Stimulated activated CD8-positive, alpha-beta memory T cell treated with anti-CD3 and anti-CD28 coated beads, Interleukin-4, amount 100 ng/mL, for 24 hours (primary cell): ENCODE data around the gene MOBP.

Source experiments
- DNase-seq: peaks from one replicate; pipeline ENCODE4 v3.0.0-alpha.2; 2020; ENCODE audit warnings: low read depth

Gene MOBP

DNA sequence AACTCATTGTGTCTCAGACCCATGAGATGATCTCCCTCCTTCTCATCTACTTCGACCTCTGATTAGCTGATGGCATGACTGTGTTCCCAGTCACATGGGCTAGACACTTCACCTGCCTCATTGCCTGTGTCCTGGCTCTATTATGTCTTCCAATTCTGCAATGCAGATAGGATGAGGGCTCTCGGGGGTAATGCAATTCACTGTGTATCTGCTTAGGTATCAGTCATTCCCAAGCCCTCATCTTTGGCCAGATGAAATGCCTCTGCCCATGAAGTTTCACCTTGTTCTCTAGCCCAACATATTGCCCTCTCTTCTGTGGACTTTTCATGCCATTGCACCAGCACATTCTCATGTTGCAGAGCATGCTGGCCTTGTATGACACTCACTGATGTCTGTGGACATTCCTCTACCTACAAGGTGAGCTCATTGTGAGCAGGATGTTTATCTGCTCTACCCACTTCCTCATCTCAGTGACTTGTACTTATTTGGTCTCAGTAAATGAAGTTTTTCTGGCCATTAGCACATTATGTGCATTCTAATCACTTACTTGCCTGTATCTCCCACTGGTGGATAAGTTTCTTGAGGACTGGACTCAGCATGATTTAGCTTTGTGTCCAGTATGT lies 32.3 kb downstream of the MOBP start:
- DNase-seq, result no peak

DNA sequence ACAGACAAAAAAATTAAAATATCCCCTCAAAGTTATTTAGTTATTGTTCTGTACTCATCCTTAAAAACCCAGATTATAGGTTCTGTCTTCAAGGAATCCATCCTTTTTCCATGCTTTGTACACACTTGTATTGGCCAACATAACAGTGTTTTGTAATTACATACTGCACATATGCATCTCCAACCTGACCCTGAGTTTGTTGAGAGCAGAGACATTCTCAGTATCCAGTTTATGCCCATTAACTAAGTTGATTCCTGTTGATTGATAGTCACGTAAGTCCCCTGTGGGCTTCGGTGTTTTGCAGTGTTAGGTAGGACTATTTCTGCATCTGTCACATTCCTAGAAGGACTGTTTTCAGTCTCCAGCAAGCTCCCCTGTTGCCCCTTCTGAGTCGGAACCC lies 33.6 kb downstream of the MOBP start:
- DNase-seq, result no peak

DNA sequence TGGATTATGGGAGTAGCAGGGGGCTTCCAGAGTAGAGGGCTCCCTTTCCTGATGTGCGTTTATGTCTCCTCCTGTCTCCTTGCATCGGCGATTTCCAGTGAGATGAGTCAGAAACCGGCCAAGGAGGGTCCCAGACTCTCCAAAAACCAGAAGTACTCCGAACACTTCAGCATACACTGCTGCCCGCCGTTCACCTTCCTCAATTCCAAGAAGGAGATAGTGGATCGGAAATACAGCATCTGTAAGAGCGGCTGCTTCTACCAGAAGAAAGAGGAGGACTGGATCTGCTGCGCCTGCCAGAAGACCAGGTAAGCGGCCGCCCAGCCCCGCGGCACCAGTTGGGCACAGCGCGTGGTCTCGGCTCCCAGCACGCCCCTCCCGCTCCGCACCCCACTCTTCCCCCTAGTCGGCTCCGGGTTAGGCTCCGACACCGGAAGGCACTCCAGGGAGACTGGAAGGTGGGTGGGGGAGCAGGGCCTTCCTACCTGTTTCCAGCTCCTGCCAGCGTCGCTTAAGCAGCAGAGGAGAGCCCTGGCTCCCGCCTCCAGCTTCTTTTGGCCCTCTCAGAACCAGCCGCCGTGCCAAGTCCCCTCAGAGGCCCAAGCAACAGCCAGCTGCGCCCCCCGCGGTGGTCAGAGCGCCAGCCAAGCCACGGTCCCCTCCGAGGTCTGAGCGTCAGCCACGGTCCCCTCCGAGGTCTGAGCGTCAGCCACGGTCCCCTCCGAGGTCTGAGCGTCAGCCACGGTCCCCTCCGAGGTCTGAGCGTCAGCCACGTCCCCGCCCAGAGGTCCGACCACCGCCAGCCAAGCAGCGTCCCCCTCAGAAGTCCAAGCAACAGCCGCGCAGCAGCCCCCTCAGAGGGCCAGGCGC lies 34.7 kb downstream of the MOBP start:
- no peak for DNase-seq

DNA sequence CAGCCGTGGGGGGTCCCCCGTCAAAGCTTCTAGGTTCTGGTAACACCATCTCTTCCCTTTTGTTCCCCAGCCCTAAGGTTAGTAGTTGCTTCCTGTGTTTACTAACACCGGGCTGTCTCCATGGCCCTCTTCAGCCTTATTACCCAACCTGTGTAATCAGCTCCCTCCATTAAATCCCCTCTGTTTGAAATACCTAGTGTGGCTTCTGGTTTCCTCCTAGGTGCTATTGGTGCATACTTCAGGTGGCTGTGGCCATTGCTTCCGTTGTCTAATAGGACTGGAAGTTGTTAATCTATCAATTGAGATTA lies 35.3 kb downstream of the MOBP start:
- DNase-seq, result no peak

DNA sequence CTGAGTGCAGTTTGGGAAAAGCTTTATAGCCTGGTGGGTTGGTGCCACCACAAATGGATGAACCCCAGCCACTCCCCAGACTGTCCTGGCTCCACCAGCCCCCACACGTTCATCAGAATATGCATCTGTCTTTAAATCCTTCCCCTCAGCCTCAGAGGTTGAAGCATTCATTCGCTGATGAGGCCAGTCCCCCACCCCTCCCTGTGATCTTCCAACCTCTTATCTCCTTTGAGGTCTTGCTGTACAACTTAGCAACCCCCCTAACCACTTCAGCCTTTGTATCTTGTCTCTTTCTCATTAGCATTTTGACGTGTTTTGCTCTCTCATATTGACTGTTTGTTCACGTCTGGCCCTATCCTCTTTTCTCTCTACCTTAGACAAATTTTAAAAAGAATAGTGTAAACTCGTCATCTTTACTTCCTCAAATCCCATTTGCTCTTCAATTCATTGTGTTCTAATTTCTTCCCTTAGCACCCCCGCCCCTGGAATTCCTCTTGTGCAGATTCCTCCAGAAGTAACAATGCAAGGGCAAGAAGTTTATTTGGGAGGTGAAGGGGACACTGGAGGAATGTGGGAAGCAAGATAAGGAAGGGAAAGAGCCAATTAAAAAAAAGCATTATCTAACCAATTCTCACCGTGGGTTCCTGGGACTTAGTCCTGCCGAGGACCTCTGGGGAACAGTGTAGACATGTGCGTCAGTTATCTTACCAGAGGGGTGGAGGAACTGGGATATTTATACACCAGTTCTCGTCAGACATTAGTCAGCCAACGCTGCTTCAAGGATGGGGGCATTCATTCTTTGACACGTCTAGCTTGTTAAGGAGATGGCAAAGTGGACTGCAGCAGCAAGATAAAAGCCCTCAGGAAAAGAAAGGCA lies 38.6 kb downstream of the MOBP start:
- no peak for DNase-seq

DNA sequence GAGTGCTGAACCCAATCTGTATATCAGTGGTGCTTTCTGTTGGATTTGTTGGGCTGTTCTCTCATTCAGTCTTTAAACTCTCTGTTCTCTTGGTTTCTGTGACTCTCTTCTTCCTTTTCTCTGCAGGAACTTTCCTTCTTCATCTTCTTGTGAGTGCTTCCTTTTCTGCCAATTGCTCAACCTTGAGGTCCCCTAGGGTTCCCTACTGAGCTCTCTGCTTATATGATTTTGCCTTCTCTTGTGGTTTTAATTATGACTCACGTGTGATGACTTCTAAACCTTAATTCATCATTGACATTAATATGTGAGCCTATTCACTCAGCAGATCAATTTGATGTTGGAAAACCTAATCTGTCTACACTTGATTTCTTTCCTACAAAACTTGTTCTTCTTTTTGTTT lies 39.4 kb downstream of the MOBP start:
- DNase-seq, result no peak

DNA sequence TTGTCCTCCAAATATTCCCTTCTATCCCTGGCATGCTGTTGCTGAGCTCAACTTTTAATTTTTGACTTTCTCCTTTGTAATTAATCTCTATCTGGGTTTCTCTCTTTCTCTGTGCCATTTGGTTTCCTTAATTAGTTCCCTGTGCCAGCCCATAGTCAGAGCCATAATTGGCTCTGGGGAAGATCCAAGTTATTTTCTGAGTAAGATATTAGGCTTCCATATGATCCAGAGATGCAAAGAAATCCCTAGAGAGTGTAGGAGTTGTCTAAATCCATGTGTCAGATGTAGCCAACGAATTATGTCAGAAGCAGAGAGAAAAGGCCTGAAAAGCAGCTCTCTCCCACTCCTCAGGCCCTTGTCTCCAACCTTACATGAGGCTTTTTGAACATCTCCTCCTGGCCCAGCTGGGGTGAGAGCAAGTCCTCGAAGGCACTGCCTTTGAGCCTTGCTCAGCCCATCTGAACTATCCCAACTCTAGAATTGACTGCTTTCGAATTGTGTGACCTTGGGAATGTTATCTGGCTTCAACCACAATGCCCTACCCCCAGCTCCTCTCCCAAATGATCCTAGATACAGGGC lies 46.4 kb downstream of the MOBP start:
- no peak for DNase-seq

DNA sequence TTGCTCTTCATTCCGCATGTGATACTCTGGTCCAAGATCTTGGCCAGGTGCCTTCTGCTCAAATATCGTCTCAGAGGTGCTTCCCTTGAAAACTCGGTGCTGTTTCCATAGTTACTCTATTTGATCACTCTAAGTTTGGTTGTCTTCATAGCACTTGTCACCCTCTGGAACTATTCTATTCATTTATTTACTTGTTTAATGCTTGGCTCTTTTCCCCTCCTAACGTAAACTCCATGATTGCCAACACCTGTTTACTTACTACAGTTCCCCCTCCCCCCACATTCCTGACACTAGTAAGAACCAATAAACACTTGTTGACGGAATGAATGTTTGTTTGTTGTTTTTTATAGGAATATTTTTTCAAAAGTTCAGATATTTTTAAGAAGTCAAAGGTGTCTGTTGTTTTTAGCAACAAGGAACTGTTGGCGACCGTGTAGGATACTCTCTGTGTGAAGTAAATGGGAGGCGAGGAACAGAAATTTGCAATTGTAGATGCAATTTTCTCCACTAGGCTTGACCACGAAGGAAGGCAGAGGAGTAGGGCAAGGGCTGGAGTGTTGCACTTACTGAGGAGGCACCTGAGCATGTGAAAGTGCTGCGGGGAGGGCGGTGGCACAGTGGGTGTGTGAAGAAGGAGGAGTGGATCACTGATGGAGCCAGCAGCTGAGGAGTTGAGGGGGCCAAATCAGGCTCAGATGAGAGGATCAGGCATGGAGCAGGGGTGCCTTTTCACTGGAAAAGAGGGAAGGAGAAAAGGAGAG lies 48.4 kb downstream of the MOBP start:
- DNase-seq, result no peak

DNA sequence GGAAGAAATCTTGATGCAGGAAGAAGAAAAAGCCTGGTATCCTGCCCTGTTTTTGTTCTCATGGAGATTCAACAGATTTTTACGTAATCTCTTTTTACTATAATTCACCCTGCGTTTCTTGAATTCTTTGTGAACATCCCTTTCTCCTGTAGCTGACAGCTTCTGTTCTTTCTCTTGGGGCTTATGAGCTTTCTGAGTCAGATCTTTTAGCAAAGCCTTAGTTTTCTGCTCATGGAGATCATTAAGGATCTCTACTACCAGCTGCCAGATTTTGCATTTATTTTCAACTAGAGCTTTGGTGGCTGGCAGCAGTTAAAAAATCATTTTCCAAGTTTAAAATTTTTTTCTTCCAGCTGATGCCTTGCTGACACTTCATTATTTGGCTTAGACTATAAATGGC lies 51.6 kb downstream of the MOBP start:
- DNase-seq, result no peak

DNA sequence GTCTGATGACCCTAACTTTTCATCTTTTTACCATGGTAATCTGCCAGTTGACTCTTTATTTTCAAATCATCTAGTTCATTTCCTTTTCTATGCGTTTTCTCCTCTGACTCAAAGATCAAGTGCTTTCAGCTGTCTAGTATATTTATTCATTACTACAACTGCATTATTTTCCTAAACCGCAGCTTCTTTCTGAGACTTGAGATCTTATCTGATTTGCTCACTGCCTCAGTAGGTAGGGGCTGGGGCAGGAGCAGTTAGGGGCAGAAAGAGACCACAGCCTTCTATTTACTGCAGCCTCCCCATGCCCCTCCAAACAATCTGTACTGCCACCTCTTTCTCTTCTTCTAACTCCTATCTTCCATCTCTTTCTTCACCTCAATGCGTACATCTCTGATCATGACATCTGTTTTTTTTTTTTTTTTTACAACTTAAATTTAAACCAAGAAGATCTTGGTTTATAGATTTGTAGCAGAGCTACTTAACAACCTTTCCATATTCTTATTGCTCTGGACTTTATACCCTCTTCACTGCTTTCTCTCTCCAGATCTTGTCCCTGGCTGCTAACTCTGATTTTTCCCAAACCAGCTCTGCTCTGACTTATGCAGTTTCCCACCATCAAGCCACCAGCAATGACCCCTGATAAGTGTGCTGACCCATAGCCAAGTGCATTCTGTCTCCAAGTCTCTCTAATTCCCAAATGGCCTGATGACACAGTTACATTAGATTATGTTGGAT lies 52.2 kb downstream of the MOBP start:
- no peak for DNase-seq

DNA sequence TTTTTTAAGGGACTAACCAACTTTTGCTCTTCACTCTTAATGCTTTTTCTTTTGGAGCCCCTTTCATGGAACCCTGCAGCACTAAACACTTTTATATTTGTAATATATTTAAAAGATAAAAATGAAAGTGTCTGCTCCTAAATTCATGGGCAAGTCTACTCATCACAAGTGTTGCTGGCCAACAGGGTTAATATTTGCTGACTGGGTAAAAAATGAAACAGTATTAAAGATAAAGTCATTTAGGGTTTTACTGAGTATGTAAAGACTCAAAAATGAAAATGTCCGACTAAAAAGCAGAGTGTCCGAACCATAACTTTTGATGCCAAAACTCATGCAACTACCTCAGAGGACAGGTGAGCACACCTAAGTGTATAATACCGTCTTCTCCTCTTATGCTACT lies 54.0 kb downstream of the MOBP start:
- DNase-seq, result no peak

DNA sequence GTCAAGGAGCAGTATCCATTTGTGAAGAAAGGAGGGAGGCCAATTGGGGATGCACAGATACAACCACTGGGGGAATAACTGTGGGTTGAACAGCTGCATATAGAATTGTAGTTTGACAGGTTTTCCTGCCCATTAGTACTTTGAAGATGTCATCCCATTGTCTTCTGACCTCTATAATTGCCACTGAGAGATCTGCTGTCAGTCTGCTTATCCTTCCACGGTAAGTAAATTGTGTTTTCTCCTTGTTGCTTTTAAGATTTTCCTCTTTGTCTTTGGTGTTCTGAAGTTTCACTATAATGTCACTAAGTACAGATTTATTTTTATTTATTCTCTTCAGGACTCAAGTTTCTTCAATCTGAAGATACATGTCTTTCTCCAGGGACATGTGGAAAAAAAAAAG lies 56.6 kb downstream of the MOBP start:
- DNase-seq, result no peak

DNA sequence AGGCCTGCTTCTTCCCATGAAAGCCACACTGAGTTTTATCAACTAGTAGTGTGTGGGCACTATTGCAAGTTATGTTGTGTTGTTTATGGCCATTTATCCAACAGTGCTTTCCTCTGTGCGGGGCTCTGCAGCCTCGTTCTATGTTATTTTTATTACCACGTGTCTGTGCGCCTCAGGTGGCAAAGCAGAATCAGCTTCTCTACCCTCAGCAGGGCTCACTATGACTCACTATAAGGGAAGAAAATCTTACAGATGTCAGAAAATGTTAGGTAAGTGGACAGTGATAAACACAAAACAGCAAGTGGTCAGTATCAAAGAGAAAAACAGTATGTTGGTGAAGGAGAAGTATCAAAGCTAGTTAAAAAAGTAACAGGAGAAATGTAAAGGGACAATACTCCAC lies 61.4 kb downstream of the MOBP start:
- DNase-seq, result no peak

DNA sequence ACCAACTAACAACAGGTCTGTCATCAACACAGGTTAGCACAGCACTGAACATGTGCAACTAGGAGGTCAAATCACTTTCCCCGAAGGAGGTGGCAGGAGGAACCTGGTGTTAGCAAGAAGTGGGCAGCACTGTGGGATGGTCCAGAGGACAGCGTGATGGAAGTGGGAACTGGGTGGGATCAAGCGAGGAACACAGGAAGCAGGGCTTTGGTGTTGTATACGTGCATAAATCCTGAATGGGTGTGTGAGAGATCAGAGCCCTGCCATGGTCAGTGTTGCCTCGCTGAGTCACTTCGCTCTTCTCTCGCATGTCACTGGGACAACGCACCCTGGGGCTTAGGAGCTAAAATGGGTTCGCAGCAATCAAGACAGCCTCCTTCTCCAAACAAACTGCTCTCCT lies 62.1 kb downstream of the MOBP start:
- no peak for DNase-seq

DNA sequence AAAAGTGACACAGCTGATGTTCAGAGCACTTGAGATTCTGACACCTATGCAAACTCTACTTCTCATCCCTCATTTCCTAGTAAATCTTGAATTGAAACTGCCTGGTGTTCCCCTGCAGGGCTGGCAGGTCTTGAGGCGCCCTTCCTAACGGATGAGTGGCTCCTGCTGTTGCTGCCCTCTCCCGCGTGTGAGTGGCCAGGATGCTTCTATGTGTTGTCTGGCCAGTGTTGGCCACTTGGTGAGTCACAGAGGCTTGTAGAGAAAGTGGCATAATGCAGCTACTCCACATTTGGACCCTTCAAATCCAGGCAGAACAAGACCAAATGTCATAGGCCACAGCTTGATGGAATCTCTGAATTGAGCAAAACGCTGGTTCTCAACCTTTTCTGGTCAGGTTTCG lies 63.6 kb downstream of the MOBP start:
- DNase-seq, result no peak

DNA sequence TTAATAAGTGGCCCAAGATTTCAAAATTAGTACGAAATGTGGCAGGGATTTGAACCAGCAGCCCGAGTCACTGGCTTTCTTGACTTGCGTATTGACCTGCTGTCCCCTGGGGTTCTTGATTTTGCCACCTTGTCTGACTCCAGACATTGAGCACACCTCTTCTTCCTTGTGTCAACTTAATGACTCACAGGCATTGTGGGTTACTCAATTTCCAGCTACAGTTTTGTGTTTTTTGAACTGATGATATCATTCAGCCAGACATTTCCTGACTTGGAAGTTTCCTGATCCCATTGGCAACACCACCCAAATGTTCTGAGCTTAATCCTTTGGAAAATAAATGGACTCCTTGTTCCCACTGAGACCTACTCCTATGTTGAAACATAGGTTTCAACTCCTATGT lies 64.2 kb downstream of the MOBP start:
- no peak for DNase-seq

DNA sequence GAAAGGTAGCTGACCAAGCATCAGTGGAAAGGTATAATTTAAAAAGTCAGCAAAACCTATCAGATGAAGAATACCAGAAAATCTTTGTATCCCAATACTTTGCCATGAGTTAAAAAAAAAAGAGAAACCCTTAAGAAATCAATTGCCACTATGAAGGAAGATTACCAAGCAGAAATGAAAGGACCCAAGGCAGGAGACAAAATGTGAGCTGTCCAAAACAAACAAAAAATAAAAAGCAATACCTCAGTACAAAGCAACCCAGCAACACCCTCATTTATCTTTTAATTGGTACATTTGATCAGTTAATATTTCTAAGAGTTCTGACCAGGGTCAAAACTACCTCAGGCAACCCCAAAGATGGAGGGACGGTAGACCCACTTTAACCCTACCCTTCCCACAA lies 65.3 kb downstream of the MOBP start:
- DNase-seq, result no peak

DNA sequence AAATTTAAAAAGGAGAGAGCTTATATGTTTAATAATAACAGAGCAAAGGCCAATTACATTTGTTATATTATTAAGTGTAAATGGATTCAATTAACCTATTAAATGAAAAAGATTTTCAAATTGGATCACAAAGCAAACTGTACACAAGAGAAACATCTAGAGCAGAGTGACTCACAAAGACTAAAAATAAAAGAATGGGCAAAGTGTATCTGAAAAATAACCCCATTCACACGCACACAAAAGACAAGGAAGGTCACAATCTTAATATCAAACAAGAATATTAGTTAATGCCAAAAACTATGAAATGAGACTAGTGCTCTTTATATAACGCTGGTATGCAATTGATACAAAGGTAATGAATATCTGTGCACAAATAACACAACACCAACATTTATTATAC lies 65.7 kb downstream of the MOBP start:
- no peak for DNase-seq

DNA sequence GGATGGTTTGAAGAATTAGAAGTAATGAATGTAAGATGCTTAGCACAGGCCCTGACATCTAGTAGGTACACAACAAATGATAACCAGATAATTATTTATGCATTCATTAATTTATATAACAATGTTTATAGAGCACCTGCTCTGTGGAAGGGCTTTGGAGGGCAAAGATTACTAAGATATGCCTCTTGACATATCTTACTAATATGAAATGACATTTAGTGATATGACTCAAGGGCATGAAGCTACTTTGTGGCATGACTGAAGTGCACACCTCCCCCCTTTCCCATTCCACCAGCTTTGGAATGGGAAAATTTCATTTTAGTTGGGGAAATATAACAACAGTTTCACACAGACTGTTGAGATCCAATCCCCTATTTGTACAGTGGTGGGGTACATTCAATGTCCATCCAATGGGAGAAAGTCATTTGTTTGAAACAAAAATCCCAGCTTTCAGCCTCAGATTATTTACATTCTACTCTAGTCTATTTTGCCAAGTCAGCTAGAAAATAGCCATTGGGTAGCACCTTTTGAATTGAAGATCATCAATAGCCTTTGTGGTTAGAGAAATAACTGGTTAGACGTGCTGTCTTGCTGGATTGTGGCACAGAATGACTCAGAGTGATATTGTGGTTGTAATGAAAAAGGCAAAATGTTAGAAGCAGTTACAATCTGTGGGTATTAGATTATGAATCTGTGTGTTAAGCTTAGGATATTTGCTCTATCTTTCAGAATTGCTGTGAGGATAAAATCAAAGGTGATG lies 72.9 kb downstream of the MOBP start:
- no peak for DNase-seq

DNA sequence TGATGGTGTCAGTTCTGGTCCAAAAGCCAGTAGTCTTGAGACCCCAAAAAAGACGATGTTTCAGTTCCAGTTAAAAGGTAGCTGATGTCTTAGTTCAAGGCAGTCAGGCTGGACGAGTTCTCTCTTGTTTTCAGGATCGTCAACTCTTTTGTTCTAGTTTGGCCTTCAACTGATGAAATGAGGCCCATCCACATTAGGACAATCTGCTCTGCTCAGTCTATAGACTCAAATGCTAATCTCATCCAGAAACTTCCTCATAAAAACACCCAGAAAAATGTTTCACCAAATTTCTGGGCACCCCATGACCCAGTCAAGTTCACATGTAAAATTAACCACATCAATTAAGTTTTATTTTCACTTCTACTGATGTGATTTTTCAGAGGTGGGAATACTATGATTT lies 74.0 kb downstream of the MOBP start:
- DNase-seq, result no peak

DNA sequence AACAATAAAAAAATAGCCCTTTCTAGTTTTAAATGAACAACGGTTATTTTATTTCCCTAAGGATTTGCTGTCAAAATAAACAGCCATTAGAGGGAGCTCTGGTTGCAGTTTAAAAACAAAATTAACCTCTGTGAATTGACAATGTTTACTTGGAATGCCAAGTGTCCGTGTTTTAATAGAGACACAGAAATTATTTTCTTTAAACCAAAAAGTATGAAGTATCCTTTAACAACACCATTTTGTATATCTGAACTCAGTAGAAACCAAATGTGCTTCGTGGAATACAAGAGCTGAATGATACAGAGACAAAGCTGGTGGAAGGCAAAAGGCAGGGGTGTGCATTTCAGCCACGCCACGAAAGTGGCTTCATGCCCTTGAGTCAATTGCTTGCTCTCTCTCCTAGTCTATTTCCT lies 74.4 kb downstream of the MOBP start:
- DNase-seq, result no peak
